A549 (cell line): ENCODE results near the gene IFT43.

Experiments used
- CTCF ChIP-seq: fragments of >200 bp; sonication (Bioruptor Twin); formaldehyde crosslinking; IDR thresholded peaks from 3 replicates; pipeline ENCODE4 v1.5.1; 2016
- HDAC2 ChIP-seq: fragments of 200-600 bp; sonication (generic); IDR thresholded peaks from 2 replicates; pipeline ENCODE4 v1.6.1; 2016
- HMGXB4 ChIP-seq: fragments of 250-450 bp; sonication (Bioruptor Pico); IDR thresholded peaks from 2 replicates; pipeline ENCODE4 v1.5.0; 2021; ENCODE audit warnings: mild to moderate bottlenecking, moderate library complexity, borderline replicate concordance
- JUNB ChIP-seq: fragments of >200 bp; sonication (Bioruptor Twin); formaldehyde crosslinking; IDR thresholded peaks from 2 replicates; pipeline ENCODE4 v1.6.1; 2016
- PBX3 ChIP-seq: IDR thresholded peaks from 2 replicates; pipeline ENCODE4 v1.6.1; 2012
- POLR2A ChIP-seq: IDR thresholded peaks from 2 replicates; pipeline ENCODE4 v1.6.1; 2012; ENCODE audit warnings: mild to moderate bottlenecking, low read length
- REST ChIP-seq: fragments of 200-600 bp; sonication (generic); IDR thresholded peaks from 2 replicates; pipeline ENCODE4 v1.6.1; 2016; ENCODE audit warnings: antibody characterized with exemption, mild to moderate bottlenecking, moderate library complexity
- TFCP2L1 ChIP-seq: fragments of 250-450 bp; sonication (Bioruptor Pico); IDR thresholded peaks from 2 replicates; pipeline ENCODE4 v1.5.0; 2021; ENCODE audit warnings: mild to moderate bottlenecking
- TP53 ChIP-seq: fragments of 250-450 bp; sonication (Bioruptor Pico); IDR thresholded peaks from 2 replicates; pipeline ENCODE4 v1.5.0; 2021; ENCODE audit warnings: mild to moderate bottlenecking, moderate library complexity
- ZFP36 ChIP-seq: fragments of 450-650 bp; IDR thresholded peaks from 2 replicates; pipeline ENCODE4 v1.6.1; 2014; ENCODE audit warnings: borderline replicate concordance; ENCODE audit not compliant: partially characterized antibody

GRCh38 chr14:76088326-76088725 lies 102.8 kb downstream of the IFT43 start:
- TF ChIP-seq HDAC2, result no peak
- no peak for TF ChIP-seq REST
- TF ChIP-seq CTCF, result no peak
- TF ChIP-seq ZFP36, result no peak
- no peak for TF ChIP-seq TFCP2L1 (CRISPR knock-in tag)
- TF ChIP-seq HMGXB4 (CRISPR knock-in tag), result no peak
- no peak for TF ChIP-seq PBX3
- TF ChIP-seq TP53, result no peak
- no peak for TF ChIP-seq POLR2A
- TF ChIP-seq JUNB, result no peak
